Duodenal mucosa (tissue), 2 donors: ENCODE measurements around the gene UBE2M.
"Not testable (repeated sequence)": the region's sequence is repeated elsewhere in the genome, so short reads cannot be mapped to it uniquely, and the experiment has no call there.

Experiments
- H3K27ac ChIP-seq: one replicate; pipeline ENCODE4 v1.7.0; 2013; ENCODE audit warnings: low read depth, low read length
- H3K27me3 ChIP-seq, 2 donors: one replicate each; pipeline ENCODE4 v1.7.0; 2013; ENCODE audit warnings: low read length in 2 of 2, control low read depth in 1 of 2; ENCODE audit not compliant: insufficient read depth in 2 of 2, control insufficient read depth in 1 of 2
- H3K36me3 ChIP-seq, 2 donors: one replicate each; pipeline ENCODE4 v1.7.0; 2013; ENCODE audit warnings: low read length in 2 of 2, control low read depth in 1 of 2; ENCODE audit not compliant: insufficient read depth in 2 of 2, control insufficient read depth in 1 of 2
- H3K4me1 ChIP-seq, 2 donors: one replicate each; pipeline ENCODE4 v1.7.0; 2013; ENCODE audit warnings: low read length in 2 of 2, control low read depth in 1 of 2; ENCODE audit not compliant: insufficient read depth in 2 of 2, control insufficient read depth in 1 of 2
- H3K4me3 ChIP-seq, 2 donors: one replicate each; pipeline ENCODE4 v1.7.0; 2013; ENCODE audit warnings: low read length in 2 of 2, low read depth in 1 of 2
- H3K9ac ChIP-seq, 2 donors: one replicate each; pipeline ENCODE4 v1.7.0; 2013; ENCODE audit warnings: low read length in 2 of 2, low read depth in 1 of 2
- H3K9me3 ChIP-seq, 2 donors: one replicate each; pipeline ENCODE4 v1.7.0; 2013; ENCODE audit warnings: low read length in 2 of 2, control low read depth in 1 of 2; ENCODE audit not compliant: control insufficient read depth in 1 of 2

Gene UBE2M

GRCh38 chr19:58511353-58512208, 46.8 kb downstream of the UBE2M start, which contains the start of gene SLC27A5:
Gene SLC27A5, minus strand, starts transcription at chr19:58511992. Its CDS starts 37 bp downstream, at chr19:58511955.
- peak within 1 kb of the TSS in 1 of 2 donors; percentile 25 for H3K9ac ChIP-seq
- H3K36me3 ChIP-seq: peaks cover 8% of the 10 kb centered on the region in 2 donors

DNA sequence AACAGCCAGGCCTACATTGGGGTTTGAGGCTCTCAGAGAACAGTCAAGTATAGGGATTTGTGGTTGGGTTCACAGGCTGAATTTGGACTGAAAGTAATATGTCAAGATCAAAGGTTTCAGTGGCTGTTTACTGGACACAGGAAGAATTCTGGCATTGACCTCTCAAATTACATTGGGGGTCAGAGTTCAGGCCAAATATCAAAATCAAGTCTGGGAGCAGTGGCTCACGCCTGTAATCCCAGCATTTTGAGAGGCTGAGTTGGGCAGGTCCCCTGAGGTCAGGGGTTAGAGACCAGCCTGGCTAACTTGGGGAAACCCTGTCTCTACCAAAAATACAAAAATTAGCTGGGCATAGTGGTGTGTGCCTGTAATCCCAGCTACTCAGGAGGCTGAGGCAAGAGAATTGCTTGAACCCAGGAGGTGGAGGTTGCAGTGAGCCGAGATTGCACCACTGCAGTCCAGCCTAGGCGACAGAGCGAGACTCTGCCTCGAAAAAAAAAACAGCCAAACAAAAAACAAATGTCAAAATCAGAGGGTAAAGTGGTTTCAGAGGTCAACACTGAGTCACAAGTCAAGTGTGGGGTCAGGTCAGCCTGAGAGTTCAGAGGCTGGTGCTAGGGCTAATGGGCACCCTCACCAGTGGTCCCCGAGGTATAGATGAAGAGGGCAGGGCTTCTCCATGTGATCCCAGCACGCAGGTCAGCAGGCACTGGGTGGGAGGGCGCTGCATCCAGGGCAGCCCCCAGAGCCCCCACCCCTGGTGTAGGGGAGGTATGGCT, 48.1 kb downstream of the UBE2M start:
- Histone ChIP-seq H3K4me1 (peaks cover 25 to 28% of the 10 kb centered on the region in 2 donors), H3K4me3 (no peak overlapping the region), H3K36me3 (peaks cover 0 to 2% of the 10 kb centered on the region in 2 donors), H3K27me3 (no peaks in the 10 kb centered on the region), H3K27ac (no peak overlapping the region), H3K9me3 (no peaks in the 10 kb centered on the region), H3K9ac (no peak overlapping the region)

More at GRCh38 chr19:58511353-58512208, 46.8 kb downstream of the UBE2M start, which contains the start of gene SLC27A5:
- Histone ChIP-seq H3K27ac (no peak within 1 kb of the TSS), H3K9me3 (no peaks in the 10 kb centered on the region), H3K4me3 (peak within 1 kb of the TSS in 1 of 2 donors; percentile 35), H3K27me3 (no peaks in the 10 kb centered on the region), H3K4me1 (peaks cover 25 to 34% of the 10 kb centered on the region in 2 donors)

DNA sequence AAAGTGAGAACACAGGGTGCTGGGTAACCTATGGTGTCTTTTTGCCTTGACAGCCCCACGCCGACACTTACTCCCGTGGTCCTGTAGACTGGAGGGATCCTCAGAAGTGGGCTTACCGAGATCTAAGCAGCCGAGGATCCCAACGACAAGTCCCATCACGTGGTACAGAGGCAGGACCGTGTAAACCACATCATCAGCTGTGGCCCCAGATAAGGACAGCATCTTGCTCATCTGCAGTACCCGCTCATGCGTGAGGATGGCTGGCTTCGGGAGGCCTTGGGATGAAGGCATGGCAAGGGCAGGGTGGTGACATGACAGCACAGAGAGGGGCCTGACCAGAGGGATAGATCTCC, 48.7 kb downstream of the UBE2M start:
- no peak overlapping the region for H3K4me3 ChIP-seq
- no peak overlapping the region for H3K27ac ChIP-seq
- H3K36me3 ChIP-seq: peaks cover 0 to 2% of the 10 kb centered on the region in 2 donors
- H3K27me3 ChIP-seq: no peaks in the 10 kb centered on the region
- peaks cover 25 to 28% of the 10 kb centered on the region in 2 donors for H3K4me1 ChIP-seq
- H3K9me3 ChIP-seq: no peaks in the 10 kb centered on the region
- H3K9ac ChIP-seq: no peak overlapping the region

DNA sequence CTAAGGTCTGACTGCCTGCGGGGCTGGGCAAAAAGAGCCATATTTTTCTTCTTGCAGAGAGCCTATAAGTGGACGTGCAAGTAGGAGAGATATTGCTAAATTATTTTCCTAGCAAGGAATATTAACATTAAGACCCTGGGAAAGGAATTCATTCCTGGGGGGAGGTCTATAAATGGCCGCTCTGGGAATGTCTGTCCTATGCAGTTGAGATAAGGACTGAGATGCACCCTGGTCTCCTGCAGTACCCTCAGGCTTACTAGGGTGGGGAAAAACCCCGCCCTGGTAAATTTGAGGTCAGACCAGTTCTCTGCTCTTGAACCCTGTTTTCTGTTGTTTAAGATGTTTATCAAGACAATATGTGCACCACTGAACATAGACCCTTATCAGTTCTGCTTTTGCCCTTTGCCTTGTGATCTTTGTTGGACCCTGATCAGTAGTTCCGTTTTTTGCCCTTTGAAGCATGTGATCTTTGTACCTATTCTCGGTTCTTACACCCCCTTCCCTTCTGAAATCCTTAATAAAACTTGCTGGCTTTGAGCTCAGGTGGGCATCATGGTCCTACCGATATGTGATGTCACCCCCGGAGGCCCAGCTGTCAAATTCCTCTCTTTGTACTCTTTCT, 50.7 kb downstream of the UBE2M start:
- not testable (repeated sequence) for H3K9ac ChIP-seq, H3K27ac ChIP-seq, H3K36me3 ChIP-seq, H3K4me3 ChIP-seq, H3K9me3 ChIP-seq, H3K27me3 ChIP-seq
- peaks cover 11 to 13% of the 10 kb centered on the region in 2 donors for H3K4me1 ChIP-seq
